MM.1S (cell line): ENCODE data around the gene PARP11.
"Not testable (repeated sequence)": the region's sequence is repeated elsewhere in the genome, so short reads cannot be mapped to it uniquely, and the experiment has no call there.

ENCODE experiments used
- CTCF ChIP-seq: fragments of 300-600 bp; sonication (generic); IDR thresholded peaks from 2 replicates; pipeline ENCODE4 v1.5.1; 2016; ENCODE audit warnings: antibody characterized with exemption, low read length, mixed read lengths
- EZH2 ChIP-seq: fragments of 300-600 bp; sonication (generic); optimal IDR thresholded peaks from 2 replicates; pipeline ENCODE3; 2017; ENCODE audit warnings: low read depth, mild to moderate bottlenecking, antibody characterized with exemption, low read length, mixed read lengths

- TF ChIP-seq CTCF, EZH2: not testable (repeated sequence)
Measured at GRCh38 chr12:3839745-3840144, 33.5 kb downstream of the PARP11 start.
